Fibroblast of lung (primary cell): ENCODE results near the gene DYNC2I2.

Experiments used
- CTCF ChIP-seq, 2 donors: IDR thresholded peaks in 1 of 2; conservative IDR thresholded peaks in 1 of 2; 1 replicate in 1 of 2; 2 replicates in 1 of 2; pipeline ENCODE4 v1.5.1; 2011 to 2012; ENCODE audit warnings: low read length in 2 of 2, control low read depth in 1 of 2, inconsistent platforms in 1 of 2, low read depth in 1 of 2, mild to moderate bottlenecking in 1 of 2
- EZH2 ChIP-seq: IDR thresholded peaks from 2 replicates; pipeline ENCODE4 v1.5.1; 2012; ENCODE audit warnings: low read length, control low read depth, mild to moderate bottlenecking; ENCODE audit errors: missing control alignments

GRCh38 chr9:128690684-128691034, 34.0 kb upstream of the DYNC2I2 start:
- TF ChIP-seq EZH2: no peak
- no peak for TF ChIP-seq CTCF (conservative IDR thresholded peaks at IDR 0.05 in 1 of 2, IDR thresholded peaks at IDR 0.05 in 1 of 2; ENCODE audit: low read depth in 1 of 2, low read length in 2 of 2)
